Stimulated activated naive CD8-positive, alpha-beta T cell treated with anti-CD3 and anti-CD28 coated beads, Interleukin-15, Interleukin-2, amounts not matched to agents 100 ng/mL and 50 ng/mL, for 24 hours (primary cell): ENCODE data around the gene CDKN2A.

Experiments
- H3K27ac Mint-ChIP-seq: one replicate; pipeline ENCODE4 v1.8.0; 2021; ENCODE audit warnings: mild to moderate bottlenecking, mixed read lengths
- H3K27me3 Mint-ChIP-seq: one replicate; pipeline ENCODE4 v1.8.0; 2021; ENCODE audit warnings: mixed read lengths
- H3K36me3 Mint-ChIP-seq: one replicate; pipeline ENCODE4 v1.8.0; 2021; ENCODE audit warnings: low read depth, mixed read lengths
- H3K4me1 Mint-ChIP-seq: one replicate; pipeline ENCODE4 v1.8.0; 2021; ENCODE audit warnings: low read depth, mixed read lengths
- H3K4me3 Mint-ChIP-seq: one replicate; pipeline ENCODE4 v1.8.0; 2021; ENCODE audit warnings: mild to moderate bottlenecking, mixed read lengths
- H3K9me3 Mint-ChIP-seq: one replicate; pipeline ENCODE4 v1.8.0; 2021; ENCODE audit warnings: mixed read lengths

Gene CDKN2A

GRCh38 chr9:21995006-21995665 is 944 bp upstream of the CDKN2A start:
- H3K36me3 Mint-ChIP-seq = no peaks in the 10 kb centered on the region
- H3K4me1 Mint-ChIP-seq = peaks cover 21% of the 10 kb centered on the region
- peak overlapping the region; percentile 87 for H3K4me3 Mint-ChIP-seq
- H3K9me3 Mint-ChIP-seq = no peaks in the 10 kb centered on the region
- H3K27ac Mint-ChIP-seq = peak overlapping the region; percentile 86
- peaks cover 43% of the 10 kb centered on the region for H3K27me3 Mint-ChIP-seq

- Mint-ChIP-seq H3K27ac (peak within 1 kb of the TSS; percentile 86), H3K4me1 (peaks cover 23% of the 10 kb centered on the region), H3K36me3 (no peaks in the 10 kb centered on the region), H3K9me3 (no peaks in the 10 kb centered on the region), H3K27me3 (peaks cover 43% of the 10 kb centered on the region), H3K4me3 (peak within 1 kb of the TSS; percentile 87)
These were observed 389 bp upstream of the CDKN2A start, which contains the start of gene CDKN2B-AS1 for GRCh38 chr9:21994556-21995005. Gene CDKN2B-AS1 (plus strand): TSS chr9:21994791.

- H3K9me3 Mint-ChIP-seq = no peaks in the 10 kb centered on the region
- H3K36me3 Mint-ChIP-seq = no peaks in the 10 kb centered on the region
- H3K27me3 Mint-ChIP-seq = peaks cover 50% of the 10 kb centered on the region
- no peak overlapping the region for H3K27ac Mint-ChIP-seq
- H3K4me1 Mint-ChIP-seq = peaks cover 25% of the 10 kb centered on the region
- peak overlapping the region; percentile 75 for H3K4me3 Mint-ChIP-seq
These were observed 1.2 kb downstream of the CDKN2A start for GRCh38 chr9:21993007-21993406.

GRCh38 chr9:21991072-21991959 is 2.9 kb downstream of the CDKN2A start:
- H3K9me3 Mint-ChIP-seq = no peaks in the 10 kb centered on the region
- H3K27me3 Mint-ChIP-seq = peaks cover 51% of the 10 kb centered on the region
- H3K4me1 Mint-ChIP-seq = peaks cover 21% of the 10 kb centered on the region
- no peak overlapping the region for H3K4me3 Mint-ChIP-seq
- no peak overlapping the region for H3K27ac Mint-ChIP-seq
- H3K36me3 Mint-ChIP-seq = no peaks in the 10 kb centered on the region

GRCh38 chr9:21989440-21990189 is 4.6 kb downstream of the CDKN2A start:
- Mint-ChIP-seq H3K4me3 (no peak overlapping the region), H3K9me3 (no peaks in the 10 kb centered on the region), H3K36me3 (no peaks in the 10 kb centered on the region), H3K27ac (no peak overlapping the region), H3K4me1 (peaks cover 14% of the 10 kb centered on the region), H3K27me3 (peaks cover 61% of the 10 kb centered on the region)

- Mint-ChIP-seq H3K27ac (no peak overlapping the region), H3K4me1 (peaks cover 6% of the 10 kb centered on the region), H3K27me3 (peaks cover 74% of the 10 kb centered on the region), H3K36me3 (no peaks in the 10 kb centered on the region), H3K4me3 (no peak overlapping the region), H3K9me3 (no peaks in the 10 kb centered on the region)
These were observed 5.9 kb downstream of the CDKN2A start for GRCh38 chr9:21988056-21988990.

- H3K4me1 Mint-ChIP-seq = peaks cover 4% of the 10 kb centered on the region
- no peaks in the 10 kb centered on the region for H3K9me3 Mint-ChIP-seq
- H3K27ac Mint-ChIP-seq = no peak overlapping the region
- peaks cover 91% of the 10 kb centered on the region for H3K27me3 Mint-ChIP-seq
- no peak overlapping the region for H3K4me3 Mint-ChIP-seq
- no peaks in the 10 kb centered on the region for H3K36me3 Mint-ChIP-seq
These were observed 8.1 kb downstream of the CDKN2A start for GRCh38 chr9:21985964-21986667.

GRCh38 chr9:21984101-21984500 is 10.1 kb downstream of the CDKN2A start:
- H3K4me3 Mint-ChIP-seq = no peak overlapping the region
- no peak overlapping the region for H3K27ac Mint-ChIP-seq
- peaks cover 84% of the 10 kb centered on the region for H3K27me3 Mint-ChIP-seq
- H3K9me3 Mint-ChIP-seq = no peaks in the 10 kb centered on the region
- no peaks in the 10 kb centered on the region for H3K4me1 Mint-ChIP-seq
- H3K36me3 Mint-ChIP-seq = no peaks in the 10 kb centered on the region

- peaks cover 84% of the 10 kb centered on the region for H3K27me3 Mint-ChIP-seq
- H3K9me3 Mint-ChIP-seq = no peaks in the 10 kb centered on the region
- no peak overlapping the region for H3K4me3 Mint-ChIP-seq
- no peak overlapping the region for H3K27ac Mint-ChIP-seq
- no peaks in the 10 kb centered on the region for H3K36me3 Mint-ChIP-seq
- no peaks in the 10 kb centered on the region for H3K4me1 Mint-ChIP-seq
These were observed 10.6 kb downstream of the CDKN2A start for GRCh38 chr9:21983561-21983935.

- H3K9me3 Mint-ChIP-seq = no peaks in the 10 kb centered on the region
- H3K36me3 Mint-ChIP-seq = no peaks in the 10 kb centered on the region
- no peak overlapping the region for H3K4me3 Mint-ChIP-seq
- H3K27ac Mint-ChIP-seq = no peak overlapping the region
- H3K27me3 Mint-ChIP-seq = peaks cover 82% of the 10 kb centered on the region
- no peaks in the 10 kb centered on the region for H3K4me1 Mint-ChIP-seq
These were observed 11.2 kb downstream of the CDKN2A start for GRCh38 chr9:21982861-21983560.

GRCh38 chr9:21982391-21982790 is 11.8 kb downstream of the CDKN2A start:
- Mint-ChIP-seq H3K27me3 (peaks cover 82% of the 10 kb centered on the region), H3K36me3 (no peaks in the 10 kb centered on the region), H3K27ac (no peak overlapping the region), H3K4me3 (no peak overlapping the region), H3K9me3 (no peaks in the 10 kb centered on the region), H3K4me1 (no peaks in the 10 kb centered on the region)

- H3K9me3 Mint-ChIP-seq = no peaks in the 10 kb centered on the region
- peaks cover 87% of the 10 kb centered on the region for H3K27me3 Mint-ChIP-seq
- no peak overlapping the region for H3K4me3 Mint-ChIP-seq
These were observed 17.8 kb downstream of the CDKN2A start for GRCh38 chr9:21976334-21976875.

More at GRCh38 chr9:21976334-21976875, 17.8 kb downstream of the CDKN2A start:
- Mint-ChIP-seq H3K27ac (no peak overlapping the region), H3K36me3 (peaks cover under 1% of the 10 kb centered on the region), H3K4me1 (peaks cover 18% of the 10 kb centered on the region)
